K562 (cell line): ENCODE measurements around the gene ABHD16A. TPM values are rescaled to one million over a fixed set of nuclear protein-coding genes. Genes with fewer than 3 reads are reported as not detected.

Source experiments
- ATAC-seq: fragments of 200-7000 bp; cut with Tn5 transposase; 3 replicates; pipeline ENCODE4 v1.9.1; 2020; ENCODE audit warnings: moderate library complexity
- BruUV-seq: library from RNA; stranded (reverse); fragments of 400-500 nt; replicated peaks from 2 replicates; lab custom pipeline; 2021; lab: Mats Ljungman, UMichigan
- CTCF ChIA-PET: fragments of 300-600 bp; formaldehyde crosslinking; extraction: SDS; loops from one replicate; lab custom pipeline; 2021; ENCODE audit warnings: low intra/inter-chr PET ratio; lab: Yijun Ruan, JAX
- POLR2A ChIA-PET: fragments of 300-600, 350-650 bp; sonication (Branson Sonifier 250); formaldehyde crosslinking; extraction: SDS; loops from one replicate; lab custom pipeline; 2021; ENCODE audit warnings: antibody characterized with exemption, inconsistent platforms; lab: Yijun Ruan, JAX
- DNase-seq, 4 experiments: peaks; one replicate each; pipeline versions ENCODE4 v3.0.0 to v3.0.0-alpha.2; 2011 to 2018; ENCODE audit warnings: low spot score in 3 of 4, mixed read lengths in 3 of 4; ENCODE audit errors: extremely low read depth in 1 of 4
- FAIRE-seq: peaks from 2 replicates; lab custom pipeline; 2011; peaks lifted over from hg19 to GRCh38; lab: Jason Lieb, UNC
- H2AFZ ChIP-seq: 2 replicates; pipeline ENCODE4 v1.6.0; 2011; ENCODE audit warnings: low read depth, low read length, control low read depth, inconsistent platforms
- H3K27ac ChIP-seq: fragments of 200-600 bp; 3 replicates; pipeline ENCODE4 v1.8.0; 2011; ENCODE audit warnings: low read depth, mild to moderate bottlenecking, control low read depth, inconsistent platforms, low read length, moderate library complexity, mixed read lengths; ENCODE audit errors: extremely low read depth
- H3K27me3 ChIP-seq, 2 experiments: fragments of 300-600 bp in 1 of 2; 2 replicates in 1 of 2; 3 replicates in 1 of 2; pipeline versions ENCODE4 v1.6.0 to v1.8.0; 2011; ENCODE audit warnings: inconsistent platforms in 2 of 2, low read length in 2 of 2, mild to moderate bottlenecking in 1 of 2, mixed read lengths in 1 of 2, moderate library complexity in 1 of 2; ENCODE audit not compliant: control insufficient read depth in 2 of 2, insufficient read depth in 2 of 2
- H3K36me3 ChIP-seq: fragments of 300-600 bp; 3 replicates; pipeline ENCODE4 v1.8.0; 2011; ENCODE audit warnings: mild to moderate bottlenecking, low read length, inconsistent platforms; ENCODE audit not compliant: control insufficient read depth, insufficient read depth
- H3K4me1 ChIP-seq, 2 experiments: fragments of 200-600 bp in 1 of 2; replicated peaks in 1 of 2; 2 replicates in 1 of 2; 3 replicates in 1 of 2; pipeline versions ENCODE4 v1.5.1 to v1.8.0; 2011; ENCODE audit warnings: inconsistent platforms in 2 of 2, low read length in 2 of 2, mild to moderate bottlenecking in 1 of 2, mixed read lengths in 1 of 2, moderate library complexity in 1 of 2; ENCODE audit not compliant: control insufficient read depth in 2 of 2, insufficient read depth in 2 of 2
- H3K4me2 ChIP-seq: 2 replicates; pipeline ENCODE4 v1.6.1; 2011; ENCODE audit warnings: low read length, control low read depth, inconsistent platforms, mixed read lengths; ENCODE audit not compliant: insufficient read depth
- H3K4me3 ChIP-seq: fragments of 200-600 bp; sonication (generic), shearing (Covaris generic); 2 replicates; pipeline ENCODE4 v1.5.1; 2016; ENCODE audit warnings: control low read depth, inconsistent platforms
- H3K79me2 ChIP-seq: fragments of 200-600 bp; 3 replicates; pipeline ENCODE4 v1.8.0; 2011; ENCODE audit warnings: low read length, inconsistent platforms; ENCODE audit not compliant: control insufficient read depth, insufficient read depth
- H3K9ac ChIP-seq, 2 experiments: 2 replicates each; pipeline versions ENCODE4 v1.6.0 to v1.6.1; 2011; ENCODE audit warnings: low read depth in 2 of 2, low read length in 2 of 2, control low read depth in 1 of 2, inconsistent platforms in 1 of 2, mild to moderate bottlenecking in 1 of 2, mixed read lengths in 1 of 2; ENCODE audit not compliant: insufficient read depth in 1 of 2
- H3K9me1 ChIP-seq: one replicate; pipeline ENCODE4 v1.6.0; 2011; ENCODE audit warnings: inconsistent platforms, mild to moderate bottlenecking, low read length, moderate library complexity; ENCODE audit not compliant: control insufficient read depth, insufficient read depth
- H3K9me3 ChIP-seq: replicated peaks from 2 replicates; pipeline ENCODE4 v1.5.1; 2011; ENCODE audit warnings: low read depth, low read length, inconsistent platforms; ENCODE audit not compliant: control insufficient read depth, insufficient read depth
- H4K20me1 ChIP-seq: replicated peaks from 2 replicates; pipeline ENCODE4 v1.6.1; 2011; ENCODE audit warnings: low read length, inconsistent platforms, mixed read lengths; ENCODE audit not compliant: control insufficient read depth, insufficient read depth
- ATF7 ChIP-seq: fragments of 450-650 bp; IDR thresholded peaks from 2 replicates; pipeline ENCODE4 v1.7.1; 2014; ENCODE audit warnings: mild to moderate bottlenecking, moderate library complexity
- NFATC3 ChIP-seq: fragments of 450-650 bp; IDR thresholded peaks from 2 replicates; pipeline ENCODE4 v1.6.1; 2017; ENCODE audit warnings: mild to moderate bottlenecking
- RBFOX2 ChIP-seq: fragments of 200-400 bp; formaldehyde crosslinking; IDR thresholded peaks from 2 replicates; pipeline ENCODE4 v1.6.1; 2017; ENCODE audit warnings: low read depth, mild to moderate bottlenecking, low read length, moderate library complexity
- SMAD3 ChIP-seq: fragments of 450-650 bp; formaldehyde crosslinking; conservative IDR thresholded peaks from 2 replicates; pipeline ENCODE4 v1.4.0; 2020; ENCODE audit warnings: mild to moderate bottlenecking
- TFAP4 ChIP-seq: sonication (generic); formaldehyde crosslinking; IDR thresholded peaks from 2 replicates; pipeline ENCODE4 v1.8.0; 2022; ENCODE audit warnings: missing genetic modification reagents, mild to moderate bottlenecking, moderate library complexity, borderline replicate concordance
- ZBTB7A ChIP-seq: IDR thresholded peaks from 2 replicates; pipeline ENCODE4 v1.6.1; 2011; ENCODE audit warnings: low read depth, mild to moderate bottlenecking, low read length, moderate library complexity, borderline replicate concordance; ENCODE audit not compliant: control insufficient read depth
- ZNF740 ChIP-seq, 3 experiments: fragments of 200-800 bp in 1 of 3; sonication (Bioruptor generic) in 1 of 3; sonication (generic) in 1 of 3; formaldehyde crosslinking in 1 of 3; IDR thresholded peaks; 2 replicates each; pipeline versions ENCODE4 v1.6.1 to v1.8.0; 2016 to 2022; ENCODE audit warnings: mild to moderate bottlenecking in 2 of 3, missing compliant biosample characterization in 2 of 3, missing genetic modification characterization in 2 of 3, missing genetic modification reagents in 1 of 3
- ZSCAN32 ChIP-seq: fragments of 450-650 bp; formaldehyde crosslinking; IDR thresholded peaks from 2 replicates; pipeline ENCODE4 v1.4.0; 2020; ENCODE audit warnings: mild to moderate bottlenecking, moderate library complexity
- WGBS: fragments of 100-300 bp; shearing (Covaris generic); methylation state at CpG from one replicate; pipeline ENCODE4 v1.1.6; 2016; ENCODE audit warnings: low coverage, mixed read lengths; ENCODE audit not compliant: insufficient coverage; ENCODE audit errors: missing lambda C conversion rate; 5-methylcytosine and 5-hydroxymethylcytosine counted together
- in situ Hi-C: fragments of 300-500 bp; cut with MboI; formaldehyde crosslinking; loops from 4 replicates; pipeline ENCODE4 v1.15.0; 2018; ENCODE audit warnings: inconsistent platforms, mixed read lengths
- intact Hi-C: fragments of 100-400 bp; cut with micrococcal nuclease; formaldehyde crosslinking; loops from 2 replicates; pipeline ENCODE4 v1.14.2; 2022
- polyA plus RNA-seq, 8 experiments: library from polyadenylated mRNA; depleted of rRNA in 4 of 8; stranded (reverse) in 5 of 8; unstranded in 3 of 8; fragments of >200 nt; fragmentation: Nextera tagmentation in 2 of 8; fragmentation: Illumina TruSeq in 1 of 8; extraction: Ambion mirVana in 2 of 8; extraction: Trizol in 1 of 8; gene quantifications; 2 replicates each; pipeline versions ENCODE4 v1.2.1 to v1.2.3, GENCODE V29; 2011 to 2014; ENCODE audit warnings: inconsistent platforms in 1 of 8, missing spikeins in 1 of 8
- total RNA-seq, 7 experiments: library from RNA; depleted of rRNA in 6 of 7; stranded (reverse); fragments of >200 nt in 6 of 7; fragmentation: Illumina TruSeq in 2 of 7; extraction: Trizol in 2 of 7; gene quantifications; 2 replicates each; pipeline versions ENCODE4 v1.2.1 to v1.2.3, GENCODE V29; 2011 to 2021; ENCODE audit warnings: low replicate concordance in 1 of 7

Gene ABHD16A
- total and polyA plus RNA-seq, 9 of the 15 experiments (the other 6 are each of a cell fraction or from before 2014, with no cell fraction given) = 25.8 to 120 (median 81.6) TPM

- Histone ChIP-seq H3K79me2 (peaks cover 6% of the 10 kb centered on the region; the same call in 2 of the 3 replicates), H2AFZ (no peak overlapping the region), H3K27ac (no peak overlapping the region), H3K27me3 (no peaks in the 10 kb centered on the region), H3K4me2 (no peak overlapping the region), H3K4me1 (peaks cover 44 to 47% of the 10 kb centered on the region in 2 experiments), H3K9me1 (peaks cover 5% of the 10 kb centered on the region), H3K36me3 (peaks cover 90% of the 10 kb centered on the region), H4K20me1 (no peaks in the 10 kb centered on the region), H3K4me3 (no peak overlapping the region), H3K9ac (peak overlapping the region in 1 of 2 experiments; percentile 59; a peak in 2 of 4 replicates), H3K9me3 (no peaks in the 10 kb centered on the region)
- TF ChIP-seq ZSCAN32 (CRISPR knock-in tag) = no peak
- 0 out of 2 replicates have a peak, but pooled peaks have one; percentile 3 for TF ChIP-seq ZNF740 (CRISPR knock-in tag; IDR thresholded peaks at IDR 0.05)
- no peak for TF ChIP-seq ZNF740 (tag; IDR thresholded peaks at IDR 0.05)
- TF ChIP-seq TFAP4 (CRISPR knock-in tag) = 0 out of 2 replicates have a peak, but pooled peaks have one; percentile 14
- no peak for TF ChIP-seq NFATC3
- peak; percentile 6; the same call in 1 of the 2 replicates for TF ChIP-seq ZBTB7A
- TF ChIP-seq SMAD3 (CRISPR knock-in tag) = no peak
- 0 out of 2 replicates have a peak, but pooled peaks have one; percentile 7 for TF ChIP-seq RBFOX2
- TF ChIP-seq ATF7 = no peak
- intact Hi-C loops (no loop called here), in situ Hi-C loops (no loop called here)
- 82% methylated on average over 9 of the region's 9 CpGs for WGBS
- no peak for DNase-seq
- ChIA-PET CTCF (no interaction called here), POLR2A (interaction anchor here (0.7 to 7.1 kb wide), 12 partner anchors 9 to 164 kb away, joined by 3 to 158 read pairs (median 12); partner anchors contain the start of genes ABHD16A, CLIC1, GPANK1 and HSPA1B)
- no TSS peak for BruUV-seq
- FAIRE-seq = no peak
- no peak for ATAC-seq
Measured at GRCh38 chr6:31692886-31693285, 10.2 kb downstream of the ABHD16A start.
